Measurements from ENCODE around the gene CDAN1.

DNA sequence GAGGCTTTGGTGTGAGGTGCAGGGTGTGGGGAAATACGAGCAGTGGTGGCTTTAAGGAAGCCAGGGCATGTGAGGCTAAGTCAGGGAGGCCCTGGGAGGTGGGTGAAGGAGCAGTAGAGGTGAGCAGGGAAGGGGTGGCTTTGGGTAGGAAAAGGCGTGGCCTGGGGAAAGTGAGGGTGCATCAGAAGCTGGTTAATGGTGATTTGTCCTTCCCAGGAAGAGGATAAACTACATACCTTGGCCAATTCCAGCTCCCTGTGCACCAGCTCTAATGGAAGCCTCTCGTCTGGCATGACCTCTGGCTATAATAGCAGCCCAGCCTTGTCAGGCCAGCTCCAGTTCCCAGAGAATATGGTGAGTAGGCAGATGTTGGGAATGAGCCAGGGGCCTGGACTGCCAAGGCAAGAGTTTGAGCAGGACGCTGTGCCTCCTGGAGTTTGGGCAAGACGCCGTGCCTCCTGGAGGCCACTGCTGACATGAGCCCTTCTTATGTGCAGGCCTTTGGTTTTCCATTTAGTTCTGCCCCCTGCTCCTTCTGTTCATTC is 41.3 kb downstream of the CDAN1 start:
- TF ChIP-seq, protein P1, sequence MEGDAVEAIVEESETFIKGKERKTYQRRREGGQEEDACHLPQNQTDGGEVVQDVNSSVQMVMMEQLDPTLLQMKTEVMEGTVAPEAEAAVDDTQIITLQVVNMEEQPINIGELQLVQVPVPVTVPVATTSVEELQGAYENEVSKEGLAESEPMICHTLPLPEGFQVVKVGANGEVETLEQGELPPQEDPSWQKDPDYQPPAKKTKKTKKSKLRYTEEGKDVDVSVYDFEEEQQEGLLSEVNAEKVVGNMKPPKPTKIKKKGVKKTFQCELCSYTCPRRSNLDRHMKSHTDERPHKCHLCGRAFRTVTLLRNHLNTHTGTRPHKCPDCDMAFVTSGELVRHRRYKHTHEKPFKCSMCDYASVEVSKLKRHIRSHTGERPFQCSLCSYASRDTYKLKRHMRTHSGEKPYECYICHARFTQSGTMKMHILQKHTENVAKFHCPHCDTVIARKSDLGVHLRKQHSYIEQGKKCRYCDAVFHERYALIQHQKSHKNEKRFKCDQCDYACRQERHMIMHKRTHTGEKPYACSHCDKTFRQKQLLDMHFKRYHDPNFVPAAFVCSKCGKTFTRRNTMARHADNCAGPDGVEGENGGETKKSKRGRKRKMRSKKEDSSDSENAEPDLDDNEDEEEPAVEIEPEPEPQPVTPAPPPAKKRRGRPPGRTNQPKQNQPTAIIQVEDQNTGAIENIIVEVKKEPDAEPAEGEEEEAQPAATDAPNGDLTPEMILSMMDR (IDR thresholded peaks at IDR 0.05; ENCODE audit: control extremely low read depth in 1 of 3, insufficient read depth in 1 of 3, low read depth in 1 of 3, low read length in 3 of 3) = no peak
- TF ChIP-seq EZH2 (IDR thresholded peaks at IDR 0.05; ENCODE audit: low read depth, low read length, severe bottlenecking) = no peak
- no peak for TF ChIP-seq CBX5 (IDR thresholded peaks at IDR 0.05; ENCODE audit: low read depth, low read length)
- no peak for TF ChIP-seq EP300 (IDR thresholded peaks at IDR 0.05; ENCODE audit: borderline replicate concordance in 1 of 2, low read depth in 2 of 2, low read length in 2 of 2)
- no peak for TF ChIP-seq EGR1 (IDR thresholded peaks at IDR 0.05; ENCODE audit: borderline replicate concordance, low read depth, low read length)
- TF ChIP-seq, protein P2, sequence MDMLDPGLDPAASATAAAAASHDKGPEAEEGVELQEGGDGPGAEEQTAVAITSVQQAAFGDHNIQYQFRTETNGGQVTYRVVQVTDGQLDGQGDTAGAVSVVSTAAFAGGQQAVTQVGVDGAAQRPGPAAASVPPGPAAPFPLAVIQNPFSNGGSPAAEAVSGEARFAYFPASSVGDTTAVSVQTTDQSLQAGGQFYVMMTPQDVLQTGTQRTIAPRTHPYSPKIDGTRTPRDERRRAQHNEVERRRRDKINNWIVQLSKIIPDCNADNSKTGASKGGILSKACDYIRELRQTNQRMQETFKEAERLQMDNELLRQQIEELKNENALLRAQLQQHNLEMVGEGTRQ (IDR thresholded peaks at IDR 0.05; ENCODE audit: low read length) = no peak
- TF ChIP-seq TAF1 (IDR thresholded peaks at IDR 0.05; ENCODE audit: low read depth, low read length) = no peak
- no peak for TF ChIP-seq CREB1 (IDR thresholded peaks at IDR 0.05)
- TF ChIP-seq YY1 (IDR thresholded peaks at IDR 0.05; ENCODE audit: low read depth, low read length) = no peak
- TF ChIP-seq SUZ12 (IDR thresholded peaks at IDR 0.05; ENCODE audit: low read length) = no peak
- no peak for TF ChIP-seq JUN (IDR thresholded peaks at IDR 0.05; ENCODE audit: low read depth, low read length)
- TF ChIP-seq POLR2A (IDR thresholded peaks at IDR 0.05; ENCODE audit: control extremely low read depth in 1 of 2, low read depth in 2 of 2, low read length in 2 of 2) = no peak
- TF ChIP-seq NANOG (IDR thresholded peaks at IDR 0.05; ENCODE audit: insufficient read depth, low read depth, low read length, poor library complexity, severe bottlenecking) = no peak
